Measurements from ENCODE around the gene PTPRN2. TPM values are rescaled to one million over a fixed set of nuclear protein-coding genes. Genes with fewer than 3 reads are reported as not detected.

The PTPRN2 gene
- polyA plus RNA-seq, 2 donors, result 0.37 to 0.40 TPM

DNA sequence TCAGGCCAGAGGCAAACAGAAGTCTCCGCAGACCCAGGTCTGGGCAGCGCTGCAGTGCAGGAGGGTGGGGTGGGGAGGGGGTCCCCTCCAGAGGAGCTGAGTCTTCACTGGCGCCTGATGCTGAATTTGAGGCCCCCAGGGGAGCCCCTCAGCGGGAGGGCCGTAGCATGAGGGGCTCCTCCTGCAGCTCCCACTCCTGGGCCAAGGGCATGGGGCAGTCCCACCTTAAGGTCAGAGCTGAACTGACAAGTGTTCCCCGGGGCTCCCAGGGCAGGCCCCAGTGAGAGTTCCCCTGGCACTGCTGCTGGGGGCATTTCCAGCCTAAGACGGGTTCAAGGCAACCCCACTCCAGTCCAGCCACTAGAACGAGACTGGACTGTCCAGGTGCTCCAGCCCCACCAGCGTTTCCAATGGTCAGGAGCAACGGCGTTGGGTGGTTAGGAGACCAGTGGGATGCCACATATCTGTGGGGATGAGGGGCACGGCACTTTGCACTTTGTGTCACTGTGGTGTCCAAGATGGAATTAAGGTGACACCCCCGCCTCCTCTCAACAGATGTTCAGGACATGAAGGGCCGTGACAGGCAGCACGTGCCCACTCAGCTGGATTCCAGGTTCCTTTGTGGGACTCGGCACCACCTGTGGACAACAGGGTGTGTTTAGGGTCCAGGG lies 139.1 kb downstream of the PTPRN2 start:
- 90 to 92% methylated on average over 16 of the region's 16 CpGs for WGBS, 2 donors
- Histone ChIP-seq H3K36me3 (ENCODE audit: control insufficient read depth in 2 of 2, insufficient read depth in 2 of 2, low read length in 1 of 2) (no peaks in the 10 kb centered on the region), H3K4me1 (ENCODE audit: control insufficient read depth in 2 of 2, insufficient read depth in 2 of 2, low read length in 1 of 2) (no peaks in the 10 kb centered on the region), H3K4me3 (ENCODE audit: low read depth in 1 of 2, low read length in 2 of 2) (no peak overlapping the region), H3K27ac (ENCODE audit: low read depth in 2 of 2, low read length in 1 of 2) (no peak overlapping the region), H3K9me3 (ENCODE audit: control insufficient read depth in 2 of 2, insufficient read depth in 1 of 2, low read depth in 1 of 2, low read length in 1 of 2) (peaks cover 3% of the 10 kb centered on the region in 2 donors), H3K27me3 (ENCODE audit: control insufficient read depth in 1 of 2, insufficient read depth in 2 of 2, low read length in 2 of 2) (no peaks in the 10 kb centered on the region)

DNA sequence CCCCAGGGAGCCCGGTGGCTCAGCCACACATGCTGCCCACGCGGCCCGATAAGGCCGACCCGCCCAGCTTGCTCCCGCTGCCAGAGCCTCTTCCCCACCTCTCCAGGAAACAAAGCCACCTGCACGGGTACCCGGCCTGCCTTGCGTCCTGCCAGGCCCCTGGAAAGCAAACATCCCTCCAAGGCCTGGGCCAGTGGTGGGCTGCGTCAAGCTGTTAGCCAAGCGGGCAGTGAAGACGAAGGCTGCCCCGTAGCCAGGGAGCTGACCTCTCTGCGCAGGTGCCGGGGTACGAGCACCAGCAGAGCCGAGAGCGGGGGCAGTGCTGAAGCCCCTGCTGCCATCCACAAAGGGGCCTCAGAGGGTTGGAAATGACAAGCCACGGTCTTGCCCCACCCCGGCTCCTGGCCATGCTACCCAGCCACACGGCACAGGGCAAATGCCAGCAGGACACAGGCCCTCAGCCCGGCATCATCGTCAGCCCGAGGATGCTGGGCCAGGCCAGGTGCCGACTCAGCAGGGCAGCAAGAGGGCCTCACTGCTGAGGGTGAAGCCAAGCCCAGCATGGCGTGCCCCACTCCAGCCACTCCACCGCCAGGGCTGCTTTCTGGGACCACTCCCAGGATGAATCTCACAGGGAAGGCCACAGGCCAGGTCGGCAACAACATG lies 140.0 kb downstream of the PTPRN2 start:
- no peak overlapping the region for H3K27ac ChIP-seq (ENCODE audit: low read depth in 2 of 2, low read length in 1 of 2)
- H3K9me3 ChIP-seq (ENCODE audit: control insufficient read depth in 2 of 2, insufficient read depth in 1 of 2, low read depth in 1 of 2, low read length in 1 of 2), result peaks cover 3% of the 10 kb centered on the region in 2 donors
- no peaks in the 10 kb centered on the region for H3K27me3 ChIP-seq (ENCODE audit: control insufficient read depth in 1 of 2, insufficient read depth in 2 of 2, low read length in 2 of 2)
- no peaks in the 10 kb centered on the region for H3K4me1 ChIP-seq (ENCODE audit: control insufficient read depth in 2 of 2, insufficient read depth in 2 of 2, low read length in 1 of 2)
- no peaks in the 10 kb centered on the region for H3K36me3 ChIP-seq (ENCODE audit: control insufficient read depth in 2 of 2, insufficient read depth in 2 of 2, low read length in 1 of 2)
- WGBS, 2 donors, result 72 to 74% methylated on average over 29 of the region's 29 CpGs
- no peak overlapping the region for H3K4me3 ChIP-seq (ENCODE audit: low read depth in 1 of 2, low read length in 2 of 2)

- Histone ChIP-seq H3K9me3 (ENCODE audit: control insufficient read depth in 2 of 2, insufficient read depth in 1 of 2, low read depth in 1 of 2, low read length in 1 of 2) (peaks cover 3% of the 10 kb centered on the region in 2 donors), H3K36me3 (ENCODE audit: control insufficient read depth in 2 of 2, insufficient read depth in 2 of 2, low read length in 1 of 2) (no peaks in the 10 kb centered on the region), H3K4me1 (ENCODE audit: control insufficient read depth in 2 of 2, insufficient read depth in 2 of 2, low read length in 1 of 2) (no peaks in the 10 kb centered on the region), H3K4me3 (ENCODE audit: low read depth in 1 of 2, low read length in 2 of 2) (no peak overlapping the region), H3K27me3 (ENCODE audit: control insufficient read depth in 1 of 2, insufficient read depth in 2 of 2, low read length in 2 of 2) (no peaks in the 10 kb centered on the region), H3K27ac (ENCODE audit: low read depth in 2 of 2, low read length in 1 of 2) (no peak overlapping the region)
- WGBS, 2 donors, result 58 to 65% methylated on average over 6 of the region's 6 CpGs
Observed at GRCh38 chr7:158447151-158447505, 140.5 kb downstream of the PTPRN2 start.

DNA sequence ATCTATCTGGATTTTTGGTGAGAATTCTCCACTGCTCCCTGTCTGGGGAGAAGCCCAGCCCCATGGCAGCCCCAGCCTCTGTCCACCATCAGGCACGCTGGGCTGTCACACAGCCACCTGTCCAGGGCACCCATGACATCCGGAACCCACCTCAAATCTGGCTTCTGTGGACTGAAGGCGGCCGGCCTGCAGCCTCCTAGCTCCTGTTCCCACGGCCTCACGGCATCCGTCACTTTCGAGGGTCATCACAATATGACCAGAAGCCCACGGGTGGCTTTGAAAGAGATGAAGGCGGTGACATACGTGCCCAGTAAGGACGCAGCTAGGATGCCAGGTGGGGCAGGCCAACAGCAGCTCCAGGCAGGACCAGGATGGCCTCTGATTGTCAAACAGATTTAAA lies 140.9 kb downstream of the PTPRN2 start:
- Histone ChIP-seq H3K27me3 (ENCODE audit: control insufficient read depth in 1 of 2, insufficient read depth in 2 of 2, low read length in 2 of 2) (no peaks in the 10 kb centered on the region), H3K4me3 (ENCODE audit: low read depth in 1 of 2, low read length in 2 of 2) (no peak overlapping the region), H3K36me3 (ENCODE audit: control insufficient read depth in 2 of 2, insufficient read depth in 2 of 2, low read length in 1 of 2) (no peaks in the 10 kb centered on the region), H3K27ac (ENCODE audit: low read depth in 2 of 2, low read length in 1 of 2) (no peak overlapping the region), H3K4me1 (ENCODE audit: control insufficient read depth in 2 of 2, insufficient read depth in 2 of 2, low read length in 1 of 2) (no peaks in the 10 kb centered on the region), H3K9me3 (ENCODE audit: control insufficient read depth in 2 of 2, insufficient read depth in 1 of 2, low read depth in 1 of 2, low read length in 1 of 2) (peaks cover 3% of the 10 kb centered on the region in 2 donors)
- WGBS, 2 donors, result 83 to 89% methylated on average over 12 of the region's 12 CpGs

DNA sequence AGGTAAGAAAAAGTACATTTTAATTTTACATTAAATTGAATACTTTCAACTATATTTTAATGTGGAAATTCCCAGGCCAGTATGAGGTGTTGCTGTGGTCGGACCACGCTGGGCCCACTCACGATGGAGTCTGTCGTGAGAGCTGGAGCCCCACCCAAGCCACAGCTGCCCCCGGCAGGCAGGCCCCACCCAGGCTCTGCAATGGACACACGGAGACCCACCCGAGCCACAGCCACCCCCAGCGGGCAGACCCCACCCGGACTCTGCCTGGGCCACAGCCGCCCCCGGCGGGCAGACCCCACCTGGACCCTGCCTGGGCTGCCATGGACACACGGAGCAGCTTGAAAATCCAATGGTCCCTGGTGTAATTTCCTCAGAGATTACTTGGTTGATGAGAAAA lies 141.3 kb downstream of the PTPRN2 start:
- H3K4me3 ChIP-seq (ENCODE audit: low read depth in 1 of 2, low read length in 2 of 2), result no peak overlapping the region
- H3K27me3 ChIP-seq (ENCODE audit: control insufficient read depth in 1 of 2, insufficient read depth in 2 of 2, low read length in 2 of 2), result no peaks in the 10 kb centered on the region
- peaks cover 3 to 6% of the 10 kb centered on the region in 2 donors for H3K9me3 ChIP-seq (ENCODE audit: control insufficient read depth in 2 of 2, insufficient read depth in 1 of 2, low read depth in 1 of 2, low read length in 1 of 2)
- 77 to 84% methylated on average over 13 of the region's 13 CpGs for WGBS, 2 donors
- no peak overlapping the region for H3K27ac ChIP-seq (ENCODE audit: low read depth in 2 of 2, low read length in 1 of 2)
- no peaks in the 10 kb centered on the region for H3K36me3 ChIP-seq (ENCODE audit: control insufficient read depth in 2 of 2, insufficient read depth in 2 of 2, low read length in 1 of 2)
- H3K4me1 ChIP-seq (ENCODE audit: control insufficient read depth in 2 of 2, insufficient read depth in 2 of 2, low read length in 1 of 2), result no peaks in the 10 kb centered on the region

DNA sequence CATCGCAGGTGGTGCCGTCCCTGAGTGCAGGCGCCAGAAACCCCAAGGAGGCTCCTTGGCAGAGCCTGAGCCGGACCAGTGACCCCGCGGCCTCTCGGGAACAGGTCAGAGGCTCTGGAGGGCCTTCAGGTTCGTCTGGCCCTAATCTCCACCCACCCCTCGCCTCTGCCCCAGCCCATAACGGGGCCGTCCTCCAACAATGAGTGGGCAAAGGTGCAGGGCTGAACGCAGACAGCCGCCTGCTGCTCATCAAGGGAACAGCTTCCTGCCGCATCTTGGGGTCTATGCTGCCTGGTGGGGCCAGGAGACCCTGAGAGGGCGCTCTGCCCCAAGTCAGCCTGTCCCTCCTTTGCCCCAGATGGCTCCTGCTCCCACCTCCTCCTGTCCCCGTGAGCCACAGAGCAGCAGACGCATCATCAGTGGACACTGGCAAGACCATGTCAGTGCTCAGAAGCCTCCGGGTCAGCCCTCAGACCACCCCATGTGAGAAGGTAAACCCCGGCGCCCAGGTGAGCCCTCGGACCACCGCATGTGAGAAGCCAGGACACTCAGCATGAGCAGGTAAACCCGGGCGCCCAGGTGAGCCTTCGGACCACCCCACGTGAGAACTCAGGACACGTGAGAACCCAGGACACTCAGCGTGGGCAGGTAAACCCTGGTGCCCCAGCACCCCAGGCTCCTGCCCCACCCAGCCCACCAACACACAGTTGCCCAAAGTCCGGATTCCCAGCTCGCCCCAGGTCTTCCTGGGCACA lies 142.0 kb downstream of the PTPRN2 start:
- no peaks in the 10 kb centered on the region for H3K4me1 ChIP-seq (ENCODE audit: control insufficient read depth in 2 of 2, insufficient read depth in 2 of 2, low read length in 1 of 2)
- 80 to 85% methylated on average over 30 of the region's 30 CpGs for WGBS, 2 donors
- H3K9me3 ChIP-seq (ENCODE audit: control insufficient read depth in 2 of 2, insufficient read depth in 1 of 2, low read depth in 1 of 2, low read length in 1 of 2), result peaks cover 3 to 5% of the 10 kb centered on the region in 2 donors

DNA sequence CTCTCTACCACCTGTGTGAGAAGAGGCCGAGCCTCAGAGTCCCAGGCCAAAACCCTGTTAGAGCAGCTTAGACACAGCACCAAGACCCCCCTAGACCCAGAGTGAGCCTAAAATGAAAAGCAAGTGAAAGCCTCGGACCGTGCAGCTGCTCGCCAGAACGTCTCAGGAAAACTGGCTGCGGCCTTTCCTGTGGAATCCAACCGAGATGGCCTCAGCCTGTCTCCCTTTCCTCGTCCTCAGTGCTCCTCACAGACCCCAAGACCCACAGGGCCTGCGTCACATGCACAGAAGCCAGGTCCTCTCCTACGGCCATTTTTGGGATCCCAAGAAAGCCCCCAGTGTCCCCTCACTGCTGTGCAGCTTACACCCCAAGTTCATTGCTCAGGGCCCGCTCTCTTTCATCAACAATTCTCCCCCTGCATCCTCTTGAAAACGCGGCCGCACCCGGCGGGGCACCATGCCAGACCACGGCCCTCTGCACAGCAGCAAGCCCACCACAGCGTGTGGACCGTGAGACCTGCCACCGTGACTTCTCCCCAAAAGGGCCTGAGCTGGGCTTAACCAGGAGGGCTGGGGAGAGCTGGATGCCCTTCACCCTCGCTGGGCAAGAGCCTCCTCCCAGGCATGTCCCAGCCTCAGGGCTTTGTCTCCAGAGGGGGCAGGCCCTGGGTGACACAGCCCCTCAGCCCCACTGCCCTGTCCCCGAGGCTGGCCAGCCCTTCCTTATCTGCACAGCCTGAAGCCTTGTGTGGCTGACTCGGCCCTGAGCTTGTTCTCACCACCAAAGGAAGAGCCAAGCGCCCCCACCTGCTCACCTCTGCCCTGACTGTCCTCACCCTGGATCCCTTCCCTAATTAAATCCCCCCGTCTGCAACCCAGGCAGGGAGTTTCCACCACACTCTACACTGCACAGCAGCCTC lies 142.9 kb downstream of the PTPRN2 start:
- H3K36me3 ChIP-seq (ENCODE audit: control insufficient read depth in 2 of 2, insufficient read depth in 2 of 2, low read length in 1 of 2), result no peaks in the 10 kb centered on the region
- 77 to 81% methylated on average over 25 of the region's 25 CpGs for WGBS, 2 donors
- H3K27me3 ChIP-seq (ENCODE audit: control insufficient read depth in 1 of 2, insufficient read depth in 2 of 2, low read length in 2 of 2), result no peaks in the 10 kb centered on the region
- no peak overlapping the region for H3K4me3 ChIP-seq (ENCODE audit: low read depth in 1 of 2, low read length in 2 of 2)
- peaks cover under 1 to 8% of the 10 kb centered on the region in 2 donors for H3K9me3 ChIP-seq (ENCODE audit: control insufficient read depth in 2 of 2, insufficient read depth in 1 of 2, low read depth in 1 of 2, low read length in 1 of 2)
- H3K27ac ChIP-seq (ENCODE audit: low read depth in 2 of 2, low read length in 1 of 2), result no peak overlapping the region
- no peaks in the 10 kb centered on the region for H3K4me1 ChIP-seq (ENCODE audit: control insufficient read depth in 2 of 2, insufficient read depth in 2 of 2, low read length in 1 of 2)

More for the DNA sequence above, 142.0 kb downstream of the PTPRN2 start:
- no peaks in the 10 kb centered on the region for H3K27me3 ChIP-seq (ENCODE audit: control insufficient read depth in 1 of 2, insufficient read depth in 2 of 2, low read length in 2 of 2)
- H3K36me3 ChIP-seq (ENCODE audit: control insufficient read depth in 2 of 2, insufficient read depth in 2 of 2, low read length in 1 of 2), result no peaks in the 10 kb centered on the region
- no peak overlapping the region for H3K27ac ChIP-seq (ENCODE audit: low read depth in 2 of 2, low read length in 1 of 2)
- H3K4me3 ChIP-seq (ENCODE audit: low read depth in 1 of 2, low read length in 2 of 2), result no peak overlapping the region

DNA sequence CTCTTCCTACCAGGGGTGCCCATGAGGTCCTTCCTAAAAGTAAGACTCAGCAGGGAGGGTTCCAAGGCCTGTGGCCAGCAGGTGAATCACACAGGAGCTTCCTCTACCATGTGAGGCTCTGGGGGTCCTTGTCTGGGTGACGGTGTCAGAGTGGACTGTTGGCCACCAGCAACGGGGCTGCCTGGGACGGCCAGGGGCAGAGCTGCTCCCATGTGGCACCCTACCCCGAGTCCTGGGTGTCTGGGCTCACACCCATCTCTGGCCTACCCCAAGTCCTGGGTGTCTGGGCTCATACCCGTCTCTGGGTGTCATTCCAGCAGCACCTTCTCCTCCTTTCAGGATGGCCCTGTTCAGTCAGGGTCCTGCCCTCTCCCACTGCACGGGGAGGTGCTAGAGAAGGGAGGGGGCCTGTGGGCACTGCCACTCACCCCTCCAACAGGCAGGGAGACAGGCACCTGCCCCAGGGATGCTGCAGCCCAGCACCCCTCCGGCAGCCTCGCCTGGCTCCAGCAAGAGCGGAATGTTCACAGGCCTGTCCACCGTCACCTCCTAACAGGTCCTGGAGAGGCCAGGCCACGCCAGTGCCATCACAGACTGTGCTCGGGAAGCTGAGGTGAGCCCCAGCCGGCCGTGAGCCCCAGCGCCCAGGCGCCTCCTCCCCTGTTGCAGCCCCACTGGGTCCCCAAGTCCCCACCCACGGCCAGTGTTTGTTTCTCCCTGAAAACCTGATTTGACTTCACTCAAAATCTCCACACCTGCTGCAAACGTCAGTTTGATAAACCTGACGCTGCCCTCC lies 143.7 kb downstream of the PTPRN2 start:
- 77 to 87% methylated on average over 16 to 19 of the region's 19 CpGs for WGBS, 2 donors
- H3K4me3 ChIP-seq (ENCODE audit: low read depth in 1 of 2, low read length in 2 of 2), result no peak overlapping the region
- H3K36me3 ChIP-seq (ENCODE audit: control insufficient read depth in 2 of 2, insufficient read depth in 2 of 2, low read length in 1 of 2), result no peaks in the 10 kb centered on the region
- no peaks in the 10 kb centered on the region for H3K4me1 ChIP-seq (ENCODE audit: control insufficient read depth in 2 of 2, insufficient read depth in 2 of 2, low read length in 1 of 2)
- peaks cover 0 to 8% of the 10 kb centered on the region in 2 donors for H3K9me3 ChIP-seq (ENCODE audit: control insufficient read depth in 2 of 2, insufficient read depth in 1 of 2, low read depth in 1 of 2, low read length in 1 of 2)
- H3K27ac ChIP-seq (ENCODE audit: low read depth in 2 of 2, low read length in 1 of 2), result no peak overlapping the region
- H3K27me3 ChIP-seq (ENCODE audit: control insufficient read depth in 1 of 2, insufficient read depth in 2 of 2, low read length in 2 of 2), result no peaks in the 10 kb centered on the region
